Lung (tissue), 12 donors: ENCODE measurements around the gene TM9SF2. TPM values are rescaled to one million over a fixed set of nuclear protein-coding genes. Genes with fewer than 3 reads are reported as not detected.

Experiments used
- ATAC-seq: fragments of 200-7000 bp; cut with Tn5 transposase; one replicate; pipeline ENCODE4 v1.9.1; 2020; ENCODE audit warnings: moderate number of reproducible peaks; ENCODE audit not compliant: insufficient read depth, low FRiP score
- DNase-seq, 3 donors: peaks; one replicate each; pipeline ENCODE4 v3.0.0-alpha.2; 2013 to 2017
- H3K27ac ChIP-seq, 2 donors: one replicate each; pipeline ENCODE4 v1.5.1; 2013; ENCODE audit warnings: mild to moderate bottlenecking in 2 of 2, moderate library complexity in 2 of 2, control low read depth in 1 of 2, inconsistent platforms in 1 of 2, low read depth in 1 of 2, low read length in 1 of 2
- H3K27me3 ChIP-seq, 3 donors: one replicate each; pipeline ENCODE4 v1.5.1; 2013; ENCODE audit warnings: low read length in 2 of 3; ENCODE audit not compliant: control insufficient read depth in 3 of 3, insufficient read depth in 3 of 3
- H3K36me3 ChIP-seq, 4 donors: one replicate each; pipeline ENCODE4 v1.5.1; 2013; ENCODE audit warnings: low read length in 4 of 4, mild to moderate bottlenecking in 1 of 4, moderate library complexity in 1 of 4; ENCODE audit not compliant: control insufficient read depth in 4 of 4, insufficient read depth in 4 of 4
- H3K4me1 ChIP-seq, 5 donors: one replicate each; pipeline ENCODE4 v1.5.1; 2013; ENCODE audit warnings: low read length in 5 of 5, mild to moderate bottlenecking in 2 of 5, moderate library complexity in 1 of 5; ENCODE audit not compliant: control insufficient read depth in 5 of 5, insufficient read depth in 5 of 5
- H3K4me3 ChIP-seq: one replicate; pipeline ENCODE4 v1.5.1; 2013; ENCODE audit warnings: mild to moderate bottlenecking, control low read depth, moderate library complexity
- H3K9ac ChIP-seq, 2 donors: one replicate each; pipeline ENCODE4 v1.5.1; 2013; ENCODE audit warnings: low read length in 2 of 2, control low read depth in 1 of 2; ENCODE audit not compliant: insufficient read depth in 1 of 2
- H3K9me3 ChIP-seq, 4 donors: one replicate each; pipeline ENCODE4 v1.5.1; 2013; ENCODE audit warnings: low read length in 3 of 4, mild to moderate bottlenecking in 1 of 4, moderate library complexity in 1 of 4; ENCODE audit not compliant: control insufficient read depth in 4 of 4, insufficient read depth in 3 of 4
- WGBS, 2 donors: extraction: QIAGEN DNeasy Blood & Tissue Kit; methylation state at CpG; one replicate each; pipeline ENCODE4 v1.1.7; 2013; 5-methylcytosine and 5-hydroxymethylcytosine counted together
- polyA plus RNA-seq, 2 donors: library from polyadenylated mRNA; stranded (reverse); fragments of 200-250 nt; gene quantifications; one replicate each; pipeline ENCODE4 v1.2.1, GENCODE V29; 2013
- total RNA-seq, 2 donors: library from RNA; depleted of rRNA in 1 of 2; stranded (reverse); fragments of >200 nt in 1 of 2; gene quantifications; one replicate each; pipeline ENCODE4 v1.2.1, GENCODE V29; 2014 to 2021
- TF ChIP-seq, protein P1 (sequence below): IDR thresholded peaks from 2 replicates; pipeline ENCODE4 v1.5.1; 2012; ENCODE audit warnings: mild to moderate bottlenecking; ENCODE audit errors: control extremely low read depth, extremely low read depth
- donor health status: control.
- donor health status: control.
- donor health status: Bipolar disorder and iron deficiency.
- donor health status: healthy.
- donor health status: DM: yes; HTN: yes; CAD: no.

The TM9SF2 gene
- total and polyA plus RNA-seq, 4 donors: 54.4 to 164 (median 110) TPM

GRCh38 chr13:99577934-99578917 is 77.0 kb downstream of the TM9SF2 start:
- ATAC-seq (no peak), DNase-seq (peak in 1 of 3 donors; percentile 23)
- Histone ChIP-seq H3K36me3 (no peaks in the 10 kb centered on the region), H3K4me3 (no peak overlapping the region), H3K4me1 (no peaks in the 10 kb centered on the region), H3K9ac (no peak overlapping the region), H3K27ac (no peak overlapping the region), H3K27me3 (no peaks in the 10 kb centered on the region), H3K9me3 (peaks cover 0 to 4% (median 0%) of the 10 kb centered on the region in 4 donors)
- 77 to 84% methylated on average over 10 of the region's 10 CpGs for WGBS, 2 donors
- TF ChIP-seq, protein P1, sequence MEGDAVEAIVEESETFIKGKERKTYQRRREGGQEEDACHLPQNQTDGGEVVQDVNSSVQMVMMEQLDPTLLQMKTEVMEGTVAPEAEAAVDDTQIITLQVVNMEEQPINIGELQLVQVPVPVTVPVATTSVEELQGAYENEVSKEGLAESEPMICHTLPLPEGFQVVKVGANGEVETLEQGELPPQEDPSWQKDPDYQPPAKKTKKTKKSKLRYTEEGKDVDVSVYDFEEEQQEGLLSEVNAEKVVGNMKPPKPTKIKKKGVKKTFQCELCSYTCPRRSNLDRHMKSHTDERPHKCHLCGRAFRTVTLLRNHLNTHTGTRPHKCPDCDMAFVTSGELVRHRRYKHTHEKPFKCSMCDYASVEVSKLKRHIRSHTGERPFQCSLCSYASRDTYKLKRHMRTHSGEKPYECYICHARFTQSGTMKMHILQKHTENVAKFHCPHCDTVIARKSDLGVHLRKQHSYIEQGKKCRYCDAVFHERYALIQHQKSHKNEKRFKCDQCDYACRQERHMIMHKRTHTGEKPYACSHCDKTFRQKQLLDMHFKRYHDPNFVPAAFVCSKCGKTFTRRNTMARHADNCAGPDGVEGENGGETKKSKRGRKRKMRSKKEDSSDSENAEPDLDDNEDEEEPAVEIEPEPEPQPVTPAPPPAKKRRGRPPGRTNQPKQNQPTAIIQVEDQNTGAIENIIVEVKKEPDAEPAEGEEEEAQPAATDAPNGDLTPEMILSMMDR: no peak

- peaks cover 0 to 2% (median 0%) of the 10 kb centered on the region in 4 donors for H3K9me3 ChIP-seq
- no peak overlapping the region for H3K4me3 ChIP-seq
- DNase-seq (no peak), ATAC-seq (no peak)
- H3K4me1 ChIP-seq: no peaks in the 10 kb centered on the region
- H3K9ac ChIP-seq: no peak overlapping the region
- TF ChIP-seq, protein P1: no peak
- no peak overlapping the region for H3K27ac ChIP-seq
- H3K27me3 ChIP-seq: no peaks in the 10 kb centered on the region
- H3K36me3 ChIP-seq: no peaks in the 10 kb centered on the region
- WGBS, 2 donors: 92 to 97% methylated on average over 7 of the region's 7 CpGs
Measured at GRCh38 chr13:99580500-99581268, 79.4 kb downstream of the TM9SF2 start.

DNA sequence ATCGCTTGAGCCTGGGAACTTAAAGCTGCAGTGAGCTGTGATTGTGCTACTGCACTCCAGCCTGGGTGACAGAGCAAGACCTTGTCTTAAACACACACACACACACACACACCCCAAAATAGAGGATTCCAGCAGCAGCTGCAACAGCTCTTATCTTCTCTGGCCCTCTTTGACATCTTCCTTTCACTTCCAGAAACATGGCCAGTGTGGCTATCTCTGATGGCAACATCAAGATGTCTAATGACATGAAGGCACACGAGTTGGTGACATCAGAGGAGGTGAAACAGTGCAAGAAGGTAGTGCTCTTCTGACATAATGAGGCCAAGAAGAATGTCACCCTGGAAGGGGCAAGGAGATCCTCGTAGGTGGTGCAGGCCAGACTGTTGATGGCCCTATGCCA is 81.2 kb downstream of the TM9SF2 start:
- H3K27me3 ChIP-seq: no peaks in the 10 kb centered on the region
- ATAC-seq (no peak), DNase-seq (no peak)
- no peaks in the 10 kb centered on the region for H3K4me1 ChIP-seq
- H3K36me3 ChIP-seq: no peaks in the 10 kb centered on the region
- 53 to 81% methylated on average over 3 of the region's 3 CpGs for WGBS, 2 donors
- no peak overlapping the region for H3K4me3 ChIP-seq
- no peak overlapping the region for H3K9ac ChIP-seq
- TF ChIP-seq, protein P1: no peak
- H3K27ac ChIP-seq: no peak overlapping the region
- H3K9me3 ChIP-seq: no peaks in the 10 kb centered on the region
